Endodermal cell (in vitro differentiated cells): ENCODE results near the gene GCNT2. TPM values are rescaled to one million over a fixed set of nuclear protein-coding genes. Genes with fewer than 3 reads are reported as not detected.
"Not testable (repeated sequence)": the region's sequence is repeated elsewhere in the genome, so short reads cannot be mapped to it uniquely, and the experiment has no call there.

ENCODE experiments used
- DNase-seq: peaks from one replicate; pipeline ENCODE4 v3.0.0-alpha.2; 2017
- H3K27ac ChIP-seq: 2 replicates; pipeline ENCODE4 v1.5.1; 2013; ENCODE audit warnings: mild to moderate bottlenecking, low read depth, low read length, moderate library complexity
- H3K27me3 ChIP-seq: 2 replicates; pipeline ENCODE4 v1.6.1; 2013; ENCODE audit warnings: mild to moderate bottlenecking, low read length, moderate library complexity; ENCODE audit not compliant: insufficient read depth, control insufficient read depth, poor library complexity, severe bottlenecking
- H3K36me3 ChIP-seq: 2 replicates; pipeline ENCODE4 v1.7.0; 2013; ENCODE audit warnings: mild to moderate bottlenecking, low read length, moderate library complexity; ENCODE audit not compliant: control insufficient read depth, insufficient read depth
- H3K4me1 ChIP-seq: one replicate; pipeline ENCODE4 v1.7.0; 2013; ENCODE audit warnings: low read length; ENCODE audit not compliant: control insufficient read depth, insufficient read depth
- H3K4me3 ChIP-seq: 2 replicates; pipeline ENCODE4 v1.5.1; 2013; ENCODE audit warnings: mild to moderate bottlenecking, low read length, moderate library complexity
- H3K9ac ChIP-seq: 2 replicates; pipeline ENCODE4 v1.6.1; 2013; ENCODE audit warnings: mild to moderate bottlenecking, low read length, moderate library complexity; ENCODE audit not compliant: poor library complexity, severe bottlenecking; ENCODE audit errors: extremely low read depth
- H3K9me3 ChIP-seq: 2 replicates; pipeline ENCODE4 v1.6.1; 2013; ENCODE audit warnings: mild to moderate bottlenecking, low read length, moderate library complexity; ENCODE audit not compliant: control insufficient read depth
- H3K27ac Mint-ChIP-seq: 2 replicates; pipeline ENCODE4 v1.8.0; 2020; ENCODE audit warnings: mixed read lengths
- H3K27me3 Mint-ChIP-seq: 2 replicates; pipeline ENCODE4 v1.8.0; 2021; ENCODE audit warnings: mild to moderate bottlenecking, mixed read lengths; ENCODE audit not compliant: insufficient read depth
- H3K36me3 Mint-ChIP-seq: 2 replicates; pipeline ENCODE4 v1.8.0; 2020; ENCODE audit warnings: low read depth, mixed read lengths
- H3K4me1 Mint-ChIP-seq: 2 replicates; pipeline ENCODE4 v1.8.0; 2020; ENCODE audit warnings: mixed read lengths
- H3K4me3 Mint-ChIP-seq: 2 replicates; pipeline ENCODE4 v1.8.0; 2020; ENCODE audit warnings: mild to moderate bottlenecking, moderate library complexity, mixed read lengths
- H3K9me3 Mint-ChIP-seq: 2 replicates; pipeline ENCODE4 v1.8.0; 2020; ENCODE audit warnings: mild to moderate bottlenecking, mixed read lengths
- CTCF ChIP-seq: fragments of 200-600 bp; sonication (generic); conservative IDR thresholded peaks from 2 replicates; pipeline ENCODE4 v1.5.0; 2021; ENCODE audit warnings: antibody characterized with exemption, mild to moderate bottlenecking
- WGBS, 2 experiments: methylation state at CpG; one replicate each; pipeline versions ENCODE4 v1.1.5 to v1.1.7; 2013; ENCODE audit warnings: missing lambda C conversion rate in 2 of 2, mixed read lengths in 1 of 2; ENCODE audit not compliant: insufficient coverage in 1 of 2, insufficient read length in 1 of 2; 5-methylcytosine and 5-hydroxymethylcytosine counted together
- total RNA-seq, 2 donors: library from RNA; stranded (reverse); fragmentation: NEBNext Ultra II Directional in 1 of 2; extraction: Animal tissue kit (Norgen Biotek cat#: 25700) in 1 of 2; gene quantifications; 2 replicates in 1 of 2; 3 replicates in 1 of 2; pipeline ENCODE4 v1.2.1, GENCODE V29; 2021

GCNT2 gene
- total RNA-seq, 2 donors from 2014 or later: 23.3 to 24.9 TPM

- Histone ChIP-seq H3K4me3 (no peak overlapping the region), H3K9me3 (no peaks in the 10 kb centered on the region), H3K27ac (no peak overlapping the region), H3K4me1 (no peaks in the 10 kb centered on the region), H3K9ac (no peak overlapping the region), H3K27me3 (no peaks in the 10 kb centered on the region), H3K36me3 (no peaks in the 10 kb centered on the region)
- Mint-ChIP-seq H3K27ac (no peak overlapping the region), H3K36me3 (no peaks in the 10 kb centered on the region), H3K4me1 (peaks cover 3% of the 10 kb centered on the region), H3K27me3 (peaks cover 42% of the 10 kb centered on the region), H3K9me3 (peaks cover 25% of the 10 kb centered on the region), H3K4me3 (no peak overlapping the region)
- 93% methylated on average over 3 of the region's 3 CpGs; no CpG with 5 or more reads in 1 of the 2 experiments for WGBS, 2 experiments
- no peak for DNase-seq
- no peak for TF ChIP-seq CTCF
Measured at GRCh38 chr6:10484912-10485311, 36.2 kb upstream of the GCNT2 start.

- Mint-ChIP-seq H3K36me3 (no peaks in the 10 kb centered on the region), H3K27me3 (peaks cover 47% of the 10 kb centered on the region), H3K27ac (no peak overlapping the region), H3K4me1 (peaks cover 3% of the 10 kb centered on the region), H3K4me3 (no peak overlapping the region), H3K9me3 (peaks cover 25% of the 10 kb centered on the region)
- Histone ChIP-seq H3K27me3 (no peaks in the 10 kb centered on the region), H3K36me3 (no peaks in the 10 kb centered on the region), H3K4me3 (no peak overlapping the region), H3K27ac (no peak overlapping the region), H3K4me1 (no peaks in the 10 kb centered on the region), H3K9me3 (no peaks in the 10 kb centered on the region), H3K9ac (no peak overlapping the region)
- no peak for DNase-seq
- TF ChIP-seq CTCF: no peak
- 82 to 93% methylated on average over 6 to 7 of the region's 7 CpGs for WGBS, 2 experiments
Measured at GRCh38 chr6:10485406-10485805, 35.7 kb upstream of the GCNT2 start.

GRCh38 chr6:10486215-10486614, 34.9 kb upstream of the GCNT2 start:
- Histone ChIP-seq H3K27ac (no peak overlapping the region), H3K9me3 (no peaks in the 10 kb centered on the region), H3K9ac (no peak overlapping the region), H3K4me1 (no peaks in the 10 kb centered on the region), H3K36me3 (no peaks in the 10 kb centered on the region), H3K4me3 (no peak overlapping the region), H3K27me3 (no peaks in the 10 kb centered on the region)
- peaks cover 26% of the 10 kb centered on the region for H3K9me3 Mint-ChIP-seq
- 89 to 92% methylated on average over 3 to 4 of the region's 4 CpGs for WGBS, 2 experiments
- no peak for TF ChIP-seq CTCF
- H3K4me1 Mint-ChIP-seq: peaks cover 3% of the 10 kb centered on the region
- peaks cover 2% of the 10 kb centered on the region for H3K36me3 Mint-ChIP-seq
- no peak overlapping the region for H3K4me3 Mint-ChIP-seq
- no peak overlapping the region for H3K27ac Mint-ChIP-seq
- no peak for DNase-seq
- peaks cover 51% of the 10 kb centered on the region for H3K27me3 Mint-ChIP-seq

DNA sequence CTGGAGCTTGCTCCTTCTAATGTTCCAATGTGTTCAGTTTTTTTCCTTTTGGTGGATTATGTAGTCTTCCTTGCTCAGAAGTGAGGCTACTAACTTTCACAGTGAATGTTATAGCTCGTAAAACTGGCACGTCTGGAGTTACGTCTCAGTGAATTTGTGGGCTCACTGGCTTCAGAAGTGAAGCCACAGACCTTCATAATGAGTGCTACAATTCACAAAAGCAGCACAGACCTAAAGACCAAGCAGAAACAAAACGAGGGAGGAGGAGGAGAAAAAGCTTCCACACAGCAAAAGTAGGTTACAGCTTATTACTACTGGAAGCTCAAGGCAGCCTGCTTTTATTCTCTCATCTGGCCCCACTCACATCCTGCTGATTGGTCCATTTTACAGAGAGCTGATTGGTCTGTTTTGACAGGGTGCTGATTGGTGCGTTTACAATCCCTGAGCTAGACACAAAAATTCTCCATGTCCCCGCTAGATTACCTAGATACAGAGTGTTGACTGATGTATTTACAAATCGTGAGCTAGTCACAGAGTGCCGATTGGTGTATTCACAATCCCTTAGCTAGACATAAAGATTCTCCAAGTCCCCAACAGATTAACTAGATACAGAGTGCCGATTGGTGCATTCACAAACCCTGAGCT, 34.1 kb upstream of the GCNT2 start:
- peak overlapping the region; percentile 45 for H3K4me3 Mint-ChIP-seq
- DNase-seq: not testable (repeated sequence)

More for the DNA sequence above, 34.1 kb upstream of the GCNT2 start:
- H3K27ac Mint-ChIP-seq, H3K36me3 ChIP-seq, H3K9ac ChIP-seq, H3K4me3 ChIP-seq, H3K27ac ChIP-seq, H3K36me3 Mint-ChIP-seq, H3K27me3 ChIP-seq, H3K4me1 ChIP-seq, H3K9me3 ChIP-seq, H3K4me1 Mint-ChIP-seq: not testable (repeated sequence)
- peaks cover 19% of the 10 kb centered on the region for H3K9me3 Mint-ChIP-seq
- 85 to 88% methylated on average over 6 to 9 of the region's 9 CpGs for WGBS, 2 experiments
- peaks cover 50% of the 10 kb centered on the region for H3K27me3 Mint-ChIP-seq
